Nucleus accumbens (tissue), 56 donors: ENCODE results near the gene ANGPTL2.

Source experiments
- DNase-seq, 56 donors: peaks; one replicate each; lab custom pipeline; 2025; lab: John Stamatoyannopoulos, UW

The ANGPTL2 gene

GRCh38 chr9:127121628-127122175 lies 733 bp downstream of the ANGPTL2 start:
- peak in 5 of 56 donors; percentile 36 to 63 (median 54) for DNase-seq

GRCh38 chr9:127119320-127119709 lies 3.1 kb downstream of the ANGPTL2 start:
- no peak for DNase-seq

GRCh38 chr9:127118597-127119319 lies 3.7 kb downstream of the ANGPTL2 start:
- no peak for DNase-seq

GRCh38 chr9:127117801-127118200 lies 4.6 kb downstream of the ANGPTL2 start:
- DNase-seq, result peak in 2 of 56 donors; percentile 17 to 26

GRCh38 chr9:127116957-127117356 lies 5.5 kb downstream of the ANGPTL2 start:
- peak in 1 of 56 donors; percentile 25 for DNase-seq

DNA sequence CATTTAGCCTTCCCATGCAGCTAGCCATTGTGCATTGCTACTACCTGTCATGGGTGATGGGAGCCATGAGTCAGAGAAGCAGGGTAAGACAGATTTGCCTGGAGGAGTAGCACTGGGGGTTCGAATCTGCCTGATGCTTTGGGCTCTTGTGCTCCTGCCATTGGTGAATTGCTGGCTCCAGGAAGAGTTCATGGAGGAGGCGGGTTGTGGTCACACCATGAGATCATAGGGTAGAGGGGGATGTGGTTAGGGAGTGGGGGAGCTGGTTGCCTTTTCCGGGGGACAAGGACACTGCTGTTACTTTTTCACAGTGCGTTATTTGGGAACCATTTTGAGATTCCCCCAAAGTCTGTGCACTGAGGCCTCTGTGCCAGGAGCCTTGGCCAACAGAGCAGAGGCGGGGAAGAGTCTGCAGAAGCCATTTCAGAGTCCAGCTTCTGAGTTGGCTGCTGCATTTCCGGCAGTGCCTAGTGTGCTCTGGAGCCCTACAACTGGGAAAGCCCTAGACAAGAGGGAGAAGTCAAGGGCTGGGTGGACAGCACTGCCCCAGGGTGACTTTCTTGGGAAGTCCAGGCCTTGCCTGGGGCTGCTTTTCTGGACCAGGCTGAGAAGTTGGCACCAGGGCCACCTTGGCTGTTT lies 6.2 kb downstream of the ANGPTL2 start:
- no peak for DNase-seq

DNA sequence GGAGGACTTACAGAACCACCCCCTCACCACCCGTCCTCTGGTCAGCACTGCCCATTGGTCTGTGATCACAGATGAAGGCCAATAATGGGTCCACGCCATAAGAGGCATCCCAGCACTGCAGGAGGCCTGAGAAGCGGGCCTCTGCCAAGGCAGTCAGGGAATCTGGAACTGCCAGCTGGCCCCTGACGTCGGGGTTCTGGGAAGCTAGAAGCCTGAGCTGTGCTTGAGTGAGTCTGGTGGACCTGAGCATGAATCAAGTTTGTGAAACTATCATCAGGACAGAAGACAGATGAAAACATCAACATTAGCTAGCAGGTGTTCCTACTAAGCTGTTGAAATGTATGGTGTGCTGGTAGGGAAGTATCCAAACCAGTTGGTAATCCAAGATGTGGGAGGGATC lies 7.8 kb downstream of the ANGPTL2 start:
- peak in 7 of 56 donors; percentile 19 to 39 (median 33) for DNase-seq

GRCh38 chr9:127113191-127113972 lies 9.1 kb downstream of the ANGPTL2 start:
- peak in 1 of 56 donors; percentile 37 for DNase-seq

DNA sequence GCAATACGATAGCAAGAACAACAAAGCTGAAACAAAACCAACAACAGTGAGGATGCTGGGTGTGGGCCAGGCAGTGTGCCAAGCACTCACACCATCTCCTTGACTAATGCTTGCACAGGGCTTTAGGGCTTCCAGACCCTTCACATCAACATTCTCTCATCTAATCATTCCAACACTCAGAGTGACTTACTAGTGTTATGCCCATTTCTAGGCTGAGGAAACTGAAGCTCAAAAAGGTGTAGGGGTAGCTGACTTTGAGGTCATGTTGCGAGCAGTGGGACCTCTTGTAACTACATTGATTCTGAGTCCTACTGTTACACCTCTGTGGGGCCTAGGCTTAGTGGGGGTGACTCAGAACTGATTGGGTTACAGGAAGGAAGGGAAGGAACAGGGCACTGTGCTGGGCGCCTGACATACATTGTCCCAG lies 9.7 kb downstream of the ANGPTL2 start:
- DNase-seq, result no peak

DNA sequence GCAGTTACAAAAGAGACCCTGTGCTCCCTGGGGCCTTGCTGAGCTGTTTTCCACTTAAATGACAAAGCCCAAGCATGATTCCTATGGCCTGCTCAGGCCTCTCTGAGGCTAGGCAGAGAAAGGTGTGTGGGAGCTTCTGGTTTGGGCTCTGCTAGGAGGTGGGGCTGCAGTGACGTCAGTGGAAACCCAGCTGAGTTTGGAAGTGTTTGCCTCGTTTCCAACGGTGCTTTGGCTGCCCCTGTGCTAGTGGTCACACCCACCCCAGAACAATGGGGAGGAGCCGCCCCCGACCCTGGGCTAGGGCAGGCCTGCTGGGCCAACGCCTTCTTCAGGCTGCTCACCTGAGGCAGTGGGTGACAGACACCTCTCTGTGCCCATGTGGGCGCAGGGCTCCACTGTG lies 10.4 kb downstream of the ANGPTL2 start:
- no peak for DNase-seq

- no peak for DNase-seq
Observed at GRCh38 chr9:127109212-127109711, 13.2 kb downstream of the ANGPTL2 start.

DNA sequence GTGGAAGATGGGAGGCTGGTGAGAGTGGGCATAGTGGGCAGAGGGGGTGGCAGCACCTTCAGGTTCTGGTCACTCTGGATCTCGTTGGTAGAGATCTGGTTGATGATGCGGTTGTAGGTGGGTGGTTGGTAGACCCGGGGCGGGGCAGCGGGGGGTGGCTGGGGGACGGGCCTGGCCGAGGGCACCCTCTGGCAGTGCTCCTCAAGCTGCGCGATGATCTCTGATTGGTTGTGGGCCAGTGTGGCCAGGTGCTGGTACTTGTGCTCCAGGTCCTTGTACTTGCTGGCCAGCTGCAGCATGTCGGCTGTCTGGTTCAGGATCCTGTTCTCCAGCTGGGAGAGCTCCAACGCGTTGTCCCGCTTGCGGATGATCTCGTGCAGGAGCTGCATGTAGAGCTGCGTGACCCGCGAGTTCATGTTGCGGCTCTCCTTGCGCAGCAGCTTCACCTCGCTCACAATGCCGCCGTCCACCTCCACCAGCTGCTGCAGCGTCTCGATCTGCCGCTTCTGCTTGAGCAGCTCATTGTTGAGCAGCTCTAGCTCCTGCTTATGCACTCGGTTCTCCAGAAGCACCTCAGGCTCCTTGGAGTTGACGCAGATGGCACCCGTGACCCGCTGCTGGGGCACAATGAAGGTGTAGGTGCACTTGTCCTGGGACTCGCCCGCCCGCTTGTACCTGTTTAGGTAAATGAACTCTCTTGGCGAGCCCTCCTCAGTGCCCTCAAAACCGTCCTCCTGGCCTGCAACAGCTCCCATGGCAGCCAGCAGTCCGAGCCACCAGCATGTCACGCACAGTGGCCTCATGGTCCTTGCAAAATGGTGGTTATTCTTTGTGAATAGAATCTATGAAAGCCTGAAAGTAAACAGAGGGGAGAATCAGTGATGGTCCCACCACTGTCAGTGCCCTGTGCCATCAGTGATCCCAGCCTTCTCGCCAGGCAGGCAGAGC lies 14.2 kb downstream of the ANGPTL2 start:
- no peak for DNase-seq

GRCh38 chr9:127107171-127107928 lies 15.1 kb downstream of the ANGPTL2 start:
- peak in 7 of 56 donors; percentile 11 to 32 (median 23) for DNase-seq

DNA sequence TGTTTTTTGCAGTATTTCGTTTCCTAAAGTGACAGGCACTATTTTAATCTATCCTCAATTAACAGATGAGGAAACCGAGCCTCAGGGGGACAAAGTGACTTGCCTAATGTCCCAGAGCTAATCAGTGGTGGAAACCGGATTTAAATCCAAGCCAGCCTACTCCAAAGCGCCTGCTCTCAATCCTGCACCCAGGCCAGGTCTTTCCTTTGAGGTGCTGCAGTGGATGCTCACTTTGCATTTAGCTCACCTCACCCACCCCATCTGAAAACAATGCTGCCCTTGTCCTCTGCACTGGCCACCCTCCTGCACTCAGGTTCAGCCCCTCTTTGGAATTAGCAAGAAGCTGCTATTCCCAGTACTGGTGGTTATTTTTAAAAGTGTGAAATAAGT lies 16.0 kb downstream of the ANGPTL2 start:
- DNase-seq, result no peak

DNA sequence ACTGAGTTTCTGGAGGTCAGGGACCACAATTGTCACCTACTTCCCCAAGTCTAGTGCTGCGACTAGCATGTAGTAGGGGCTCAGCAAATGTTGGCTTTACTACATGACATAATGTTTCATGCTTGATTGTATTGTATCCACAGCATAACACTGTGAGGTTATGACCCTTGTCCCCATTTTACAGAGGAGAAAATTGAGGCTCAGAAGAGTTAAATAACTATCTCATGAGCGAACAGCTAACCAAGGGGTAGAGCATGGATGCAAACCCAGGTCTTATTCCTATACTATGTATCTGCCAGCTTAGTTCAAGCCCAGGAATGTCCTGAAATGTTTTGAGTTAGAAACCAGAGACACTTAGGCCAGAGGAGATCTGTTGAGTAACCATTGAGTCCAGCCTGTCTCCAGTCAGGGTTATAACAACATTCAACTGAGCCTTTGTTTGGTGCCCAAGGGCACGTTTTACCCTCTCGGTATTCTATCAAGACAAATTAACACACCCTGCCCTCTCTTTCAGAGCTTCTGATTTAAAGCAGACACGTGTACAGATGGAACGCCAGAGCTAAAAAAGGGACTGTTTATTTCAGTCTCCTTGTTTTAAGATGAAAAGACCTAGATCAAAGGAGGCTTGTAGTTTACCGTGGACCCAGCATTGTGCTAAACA lies 16.5 kb downstream of the ANGPTL2 start:
- DNase-seq, result no peak

GRCh38 chr9:127104581-127105311 lies 17.7 kb downstream of the ANGPTL2 start:
- no peak for DNase-seq

DNA sequence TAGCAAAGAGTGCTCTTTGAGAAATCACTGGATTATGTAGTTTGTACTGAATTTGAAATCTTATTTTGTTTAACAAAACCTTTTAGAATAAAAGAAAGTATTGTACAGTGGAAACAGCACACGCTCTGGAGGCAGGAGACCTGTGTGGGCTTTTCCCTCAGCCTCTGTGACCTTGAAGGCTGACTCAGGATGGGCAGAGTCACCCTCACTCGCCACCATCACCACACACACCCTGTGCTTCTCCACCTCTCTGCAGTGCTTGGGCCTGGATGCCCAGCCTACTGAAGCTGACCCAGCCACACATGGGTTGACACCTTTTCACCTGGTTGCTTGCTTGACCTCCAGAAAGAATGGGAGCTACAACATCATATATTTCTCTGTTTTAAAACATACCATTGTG lies 19.6 kb downstream of the ANGPTL2 start:
- no peak for DNase-seq

DNA sequence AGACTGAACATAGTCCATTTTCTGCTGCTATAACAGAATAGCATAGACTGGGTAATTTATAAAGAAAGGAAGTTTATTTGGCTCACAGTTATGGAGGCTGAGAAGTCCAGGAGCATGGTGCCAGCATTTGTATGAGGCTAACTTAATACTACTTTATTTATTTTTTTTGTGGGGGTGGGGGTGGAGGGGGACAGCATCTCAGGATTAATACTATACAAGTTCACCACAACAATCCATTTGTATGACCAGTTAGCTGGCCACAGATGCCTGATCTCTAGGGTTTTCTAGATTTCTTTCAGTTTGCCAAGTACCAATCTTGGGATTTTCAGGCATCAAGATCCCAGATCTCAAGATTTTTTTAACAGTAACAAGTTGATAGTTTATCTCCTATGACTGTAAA lies 20.3 kb downstream of the ANGPTL2 start:
- no peak for DNase-seq
